ENCODE data around the gene AQP2. TPM values are rescaled to one million over a fixed set of nuclear protein-coding genes. Genes with fewer than 3 reads are reported as not detected.

AQP2 gene
- total RNA-seq, 3 donors from 2014 or later (not counting 1 experiment from before 2014, with no cell fraction given): not detected

- WGBS (ENCODE audit: insufficient coverage): 93% methylated on average over 15 of the region's 16 CpGs
- TF ChIP-seq CTCF (IDR thresholded peaks at IDR 0.05): no peak
- peaks cover 14% of the 10 kb centered on the region for H3K4me1 ChIP-seq (ENCODE audit: control insufficient read depth, insufficient read depth, low read length)
- Mint-ChIP-seq H3K4me3 (no peak overlapping the region), H3K36me3 (no peaks in the 10 kb centered on the region), H3K27me3 (ENCODE audit: low read depth in 2 of 2) (peaks cover 0 to 24% of the 10 kb centered on the region in 2 donors), H3K9me3 (no peaks in the 10 kb centered on the region), H3K4me1 (peaks cover 8 to 18% of the 10 kb centered on the region in 2 donors), H3K27ac (peak overlapping the region in 1 of 2 donors; percentile 56)
- no peaks in the 10 kb centered on the region for H3K36me3 ChIP-seq (ENCODE audit: control insufficient read depth, insufficient read depth, low read length)
- no peaks in the 10 kb centered on the region for H3K9me3 ChIP-seq (ENCODE audit: control insufficient read depth, insufficient read depth, low read length)
- ATAC-seq (no peak), DNase-seq (no peak)
- H3K27me3 ChIP-seq (ENCODE audit: control insufficient read depth, insufficient read depth, low read length): no peaks in the 10 kb centered on the region
- H3K27ac ChIP-seq (ENCODE audit: low read length): no peak overlapping the region
- intact Hi-C loops (cut with micrococcal nuclease): no loop called here
- no peak overlapping the region for H3K4me3 ChIP-seq (ENCODE audit: low read length)
Measured at GRCh38 chr12:49902399-49903350, 47.9 kb upstream of the AQP2 start.

GRCh38 chr12:49903351-49903699, 47.2 kb upstream of the AQP2 start:
- Mint-ChIP-seq H3K27me3 (ENCODE audit: low read depth in 2 of 2) (peaks cover 0 to 21% of the 10 kb centered on the region in 2 donors), H3K4me1 (peaks cover 8 to 18% of the 10 kb centered on the region in 2 donors), H3K36me3 (no peaks in the 10 kb centered on the region), H3K4me3 (peak overlapping the region; percentile 83), H3K27ac (peak overlapping the region in 1 of 2 donors; percentile 56), H3K9me3 (no peaks in the 10 kb centered on the region)
- WGBS (ENCODE audit: insufficient coverage): 66% methylated on average over 9 of the region's 12 CpGs
- Histone ChIP-seq H3K27ac (ENCODE audit: low read length) (no peak overlapping the region), H3K36me3 (ENCODE audit: control insufficient read depth, insufficient read depth, low read length) (no peaks in the 10 kb centered on the region), H3K4me1 (ENCODE audit: control insufficient read depth, insufficient read depth, low read length) (peaks cover 14% of the 10 kb centered on the region), H3K9me3 (ENCODE audit: control insufficient read depth, insufficient read depth, low read length) (no peaks in the 10 kb centered on the region), H3K27me3 (ENCODE audit: control insufficient read depth, insufficient read depth, low read length) (no peaks in the 10 kb centered on the region), H3K4me3 (ENCODE audit: low read length) (peak overlapping the region; percentile 7)
- intact Hi-C loops (cut with micrococcal nuclease): no loop called here
- no peak for TF ChIP-seq CTCF (IDR thresholded peaks at IDR 0.05)
- ATAC-seq: peak in 1 of 3 donors; percentile 6
- no peak for DNase-seq

DNA sequence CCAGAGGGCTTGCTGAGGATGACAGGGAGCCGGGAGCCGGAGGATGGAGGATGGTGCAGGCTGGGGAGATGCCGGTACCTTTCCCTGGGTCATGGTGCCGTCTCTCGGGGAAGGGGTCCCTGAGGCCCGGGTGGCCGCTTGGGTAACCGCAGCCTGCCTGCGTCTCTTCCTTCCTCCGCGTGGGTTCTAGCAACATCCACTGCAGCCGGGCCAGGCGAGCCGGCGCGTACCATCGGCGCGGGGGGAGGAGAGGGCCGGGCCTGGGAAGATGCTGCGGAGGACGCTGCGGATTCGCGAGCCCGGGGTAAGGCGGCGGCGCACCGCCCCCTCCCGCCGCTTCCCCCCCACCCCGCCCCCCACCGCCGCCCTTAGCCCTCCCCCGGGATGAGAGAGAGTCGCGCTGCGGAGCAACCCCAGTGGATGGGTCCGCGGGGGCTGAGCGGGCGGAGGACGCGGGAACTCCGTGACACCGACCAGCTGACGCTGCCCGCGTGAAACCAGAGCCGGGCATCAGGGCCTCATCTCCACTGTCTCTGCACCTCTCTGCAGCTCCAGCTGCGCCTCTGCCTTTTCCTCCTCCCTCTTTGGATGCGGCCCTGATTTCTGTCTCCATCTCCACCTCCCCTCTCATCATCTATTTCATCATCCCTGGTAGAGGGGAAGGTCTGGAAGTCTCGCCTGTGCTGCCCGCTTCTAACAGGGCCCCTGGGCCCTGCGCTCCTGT, 46.7 kb upstream of the AQP2 start, which contains the start of gene FAIM2:
FAIM2 (minus strand) TSS at position 201 of the 724 bp plus-strand sequence; CDS start at position 93, 108 bp downstream.
- Mint-ChIP-seq H3K36me3 (no peaks in the 10 kb centered on the region), H3K4me1 (peaks cover 8 to 18% of the 10 kb centered on the region in 2 donors)

More for the DNA sequence above, 46.7 kb upstream of the AQP2 start, which contains the start of gene FAIM2:
- peak within 1 kb of the TSS; percentile 7 for H3K4me3 ChIP-seq (ENCODE audit: low read length)
- intact Hi-C loops (cut with micrococcal nuclease): no loop called here
- WGBS (ENCODE audit: insufficient coverage): 7% methylated on average over 42 of the region's 56 CpGs
- peaks cover 14% of the 10 kb centered on the region for H3K4me1 ChIP-seq (ENCODE audit: control insufficient read depth, insufficient read depth, low read length)
- Mint-ChIP-seq H3K9me3 (no peaks in the 10 kb centered on the region), H3K27ac (peak within 1 kb of the TSS; percentile 28 to 62), H3K27me3 (ENCODE audit: low read depth in 2 of 2) (peaks cover 0 to 20% of the 10 kb centered on the region in 2 donors), H3K4me3 (peak within 1 kb of the TSS; percentile 91)
- H3K27me3 ChIP-seq (ENCODE audit: control insufficient read depth, insufficient read depth, low read length): no peaks in the 10 kb centered on the region
- H3K9me3 ChIP-seq (ENCODE audit: control insufficient read depth, insufficient read depth, low read length): no peaks in the 10 kb centered on the region
- ATAC-seq (peak; percentile 40 to 84 (median 83)), DNase-seq (peak; percentile 30 to 61)
- no peak for TF ChIP-seq CTCF (IDR thresholded peaks at IDR 0.05)
- H3K36me3 ChIP-seq (ENCODE audit: control insufficient read depth, insufficient read depth, low read length): no peaks in the 10 kb centered on the region
- H3K27ac ChIP-seq (ENCODE audit: low read length): no peak within 1 kb of the TSS
